NCI-H1417 (cell line): ENCODE results near the gene SP140.
"Not testable (repeated sequence)": the region's sequence is repeated elsewhere in the genome, so short reads cannot be mapped to it uniquely, and the experiment has no call there.

Source experiments
- DNase-seq, 3 experiments: peaks; one replicate each; lab custom pipeline; 2025; lab: John Stamatoyannopoulos, UW

Gene SP140

DNA sequence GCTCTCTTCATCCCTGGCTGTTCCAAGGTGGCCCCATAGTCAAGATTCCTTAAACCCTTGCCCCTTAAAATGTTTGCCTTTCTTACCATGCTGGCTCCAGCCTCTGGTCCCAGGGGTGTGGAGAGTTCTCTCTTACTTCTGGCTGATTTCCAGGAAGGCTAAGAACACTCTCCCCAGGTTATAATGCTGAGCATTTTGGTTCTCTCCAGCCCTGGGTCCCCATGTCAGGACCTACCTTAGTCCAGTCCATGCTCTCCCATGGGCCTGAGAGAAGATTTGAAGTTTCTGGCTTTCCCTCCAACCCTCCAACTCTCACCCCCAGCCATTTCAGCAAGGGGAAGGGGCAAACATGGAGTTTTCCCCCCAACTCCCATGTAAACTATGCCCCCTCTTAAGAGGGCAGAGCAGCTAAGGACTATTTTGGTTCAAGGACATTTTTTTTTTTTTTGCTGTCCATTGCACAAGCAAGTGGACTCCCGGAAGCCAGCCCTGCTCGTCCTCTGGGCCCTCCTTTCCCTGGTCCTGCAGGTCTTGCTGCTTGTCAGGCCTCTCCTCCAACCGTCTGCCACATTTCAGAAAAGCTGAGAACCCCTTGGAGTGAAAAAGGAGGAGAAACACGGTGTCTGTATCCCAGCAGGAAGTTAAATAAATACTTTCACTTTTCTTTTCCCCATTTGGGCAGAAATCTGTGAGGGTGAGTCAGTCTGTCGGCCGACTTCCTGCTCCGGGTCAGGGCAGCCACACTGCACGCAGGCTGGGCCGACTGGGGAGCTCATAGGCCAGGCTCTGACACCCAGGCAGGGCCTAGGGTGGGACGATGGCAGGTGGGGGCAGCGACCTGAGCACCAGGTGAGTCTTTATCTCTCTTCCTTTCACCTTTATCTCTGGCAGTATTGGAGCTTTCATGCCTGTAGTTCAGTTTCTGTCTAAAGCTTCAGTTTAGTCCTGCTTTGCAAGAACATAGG lies 101.2 kb downstream of the SP140 start, which contains the start of gene SP140L:
Gene SP140L (plus strand): TSS at position 741 of the 965 bp plus-strand sequence. CDS start 77 bp downstream, at position 818.
- peak in 2 of 3 experiments; percentile 54 to 71 for DNase-seq

DNA sequence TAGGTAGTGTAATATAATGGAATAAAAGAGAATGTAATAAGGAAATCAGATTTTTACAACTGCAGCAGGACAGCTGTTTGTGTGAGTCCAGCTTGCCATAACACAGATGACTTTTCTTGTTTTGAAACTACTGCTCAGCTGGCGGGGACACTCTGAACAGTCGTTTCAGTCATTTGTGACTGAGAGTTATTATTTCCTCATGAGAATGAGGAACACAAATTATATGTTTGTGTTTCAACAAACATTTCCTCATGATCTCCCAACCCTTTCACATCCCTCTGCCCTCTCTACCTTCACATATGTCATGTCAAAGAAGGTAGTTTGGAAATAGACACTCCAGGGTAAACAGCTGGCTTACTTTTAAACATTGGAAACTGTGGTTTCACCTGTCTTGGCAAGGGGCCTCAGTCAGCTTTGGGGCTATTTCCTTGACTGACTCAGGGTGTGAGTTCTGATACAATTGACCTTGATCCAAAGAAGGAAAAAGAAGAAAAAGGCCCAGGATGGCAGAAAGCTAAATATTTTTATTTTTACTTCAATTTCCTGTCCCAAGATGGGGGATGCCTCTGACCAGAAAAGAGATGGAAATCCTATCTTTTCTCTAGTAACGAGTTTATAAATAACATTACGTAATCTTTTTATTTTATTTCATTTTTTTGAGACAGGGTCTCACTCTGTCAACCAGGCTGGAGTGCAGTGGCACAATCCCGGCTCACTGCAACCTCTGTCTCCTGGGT lies 102.0 kb downstream of the SP140 start:
- peak in 2 of 3 experiments; percentile 54 to 73 for DNase-seq

DNA sequence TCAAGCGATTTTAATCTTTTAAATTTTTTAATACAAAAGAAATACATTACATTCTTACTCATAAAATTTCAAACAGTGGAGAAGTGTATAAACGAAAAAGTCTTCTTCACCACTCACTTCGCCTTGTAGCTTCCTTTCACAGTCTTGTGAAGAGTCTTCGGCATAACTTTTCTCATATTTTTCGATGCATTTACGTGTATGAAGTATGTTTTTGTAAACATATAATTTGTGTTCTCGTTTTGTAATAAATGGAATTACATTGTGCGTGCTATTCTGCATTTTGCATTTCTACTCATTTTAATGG lies 102.6 kb downstream of the SP140 start:
- DNase-seq, result no peak

DNA sequence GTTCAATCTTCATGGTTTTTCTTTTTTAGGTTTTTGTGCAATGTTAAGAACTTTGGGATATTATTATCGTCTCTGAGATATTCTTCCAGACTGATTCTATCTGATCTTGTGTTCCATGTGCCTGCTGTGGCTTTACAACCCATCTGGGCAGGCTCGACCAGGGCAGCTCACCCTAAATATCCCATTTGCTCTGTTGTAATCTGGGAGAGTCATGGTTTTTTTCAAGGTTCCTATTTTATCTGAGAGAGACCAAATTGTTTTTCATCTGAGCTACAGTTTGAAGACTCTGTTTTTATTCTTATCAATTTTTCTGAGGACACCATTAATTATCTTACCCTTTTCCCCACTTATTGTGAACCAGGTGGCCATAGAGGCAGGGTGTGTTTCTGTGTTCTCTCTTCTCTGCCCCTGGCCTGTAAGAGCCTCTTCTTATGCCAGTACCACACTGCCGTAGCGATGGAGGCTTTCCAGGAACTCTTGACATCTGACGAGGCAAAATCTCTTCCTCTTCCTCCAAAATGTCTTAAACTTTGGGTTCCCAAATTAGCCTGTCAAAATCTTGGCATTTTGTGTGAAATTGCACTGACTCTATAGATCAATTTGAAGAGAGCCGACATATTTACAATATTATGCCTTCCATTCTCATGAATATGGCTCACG lies 104.5 kb downstream of the SP140 start:
- no peak for DNase-seq

DNA sequence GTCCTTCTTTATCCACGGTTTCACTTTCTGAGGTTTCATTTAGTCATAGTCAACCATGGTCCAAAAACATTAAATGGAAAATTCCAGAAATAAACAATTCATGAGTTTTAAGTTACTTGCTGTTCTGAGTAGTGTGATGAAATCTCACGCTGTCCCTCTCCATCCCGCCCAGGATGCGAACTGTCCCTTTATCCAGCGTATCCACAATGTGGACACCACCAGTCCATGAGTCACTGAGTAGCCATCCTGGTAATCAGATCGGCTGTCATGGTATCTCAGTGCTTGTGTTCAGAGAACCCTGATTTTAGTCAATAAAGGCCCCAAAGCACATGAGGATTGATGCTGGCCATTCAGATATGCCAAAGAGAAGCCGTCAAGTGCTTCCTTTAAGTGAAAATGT lies 105.2 kb downstream of the SP140 start:
- DNase-seq, result no peak

DNA sequence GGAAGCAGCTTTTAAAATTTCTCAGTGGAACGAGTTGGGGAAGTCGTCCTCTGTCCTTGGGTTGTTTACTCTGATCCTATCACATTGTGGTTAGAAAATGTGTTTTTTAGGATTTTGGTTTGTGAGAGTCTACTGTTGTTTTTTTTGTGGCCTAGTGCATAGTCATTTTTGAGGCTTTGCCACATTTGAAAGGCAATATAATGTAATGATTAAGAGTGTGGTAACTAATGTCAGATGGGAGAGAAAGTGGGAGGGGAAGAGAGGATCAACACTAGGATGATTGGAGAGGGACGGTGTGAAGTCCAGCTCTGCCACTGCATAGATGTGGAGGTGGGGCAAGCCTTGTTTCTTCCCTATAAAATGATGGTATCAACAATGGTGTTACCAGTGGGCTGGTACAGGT lies 109.9 kb downstream of the SP140 start:
- no peak for DNase-seq

DNA sequence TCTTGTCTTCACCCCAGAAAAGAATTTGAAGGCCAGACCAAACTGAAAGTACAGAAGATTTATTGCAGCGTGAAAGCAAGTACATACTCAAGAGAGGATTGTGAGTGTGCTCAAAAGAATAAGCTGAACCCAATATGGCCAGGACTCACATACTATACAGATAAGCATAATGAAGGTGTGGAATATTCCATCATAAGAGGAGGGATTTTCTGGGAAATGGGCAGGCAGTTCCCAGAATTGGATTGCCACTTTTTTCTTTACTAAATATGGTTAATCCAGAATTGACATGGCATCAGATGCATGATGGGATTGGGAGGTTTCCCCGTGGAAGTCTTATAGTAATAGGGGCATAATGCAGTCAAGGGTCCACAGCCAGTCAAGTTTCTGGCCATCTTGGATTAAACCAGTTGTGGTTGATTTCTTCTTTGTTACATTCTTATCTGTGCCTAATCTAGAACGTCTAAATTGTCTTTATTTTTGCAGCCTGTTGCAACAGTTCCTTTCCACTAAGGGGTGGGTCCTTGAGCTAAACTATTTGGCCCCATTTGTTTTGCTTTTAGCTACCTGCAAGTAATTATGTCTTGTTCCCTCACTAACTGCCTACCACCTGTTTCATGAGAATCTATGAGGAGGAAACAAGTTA lies 110.4 kb downstream of the SP140 start:
- DNase-seq, result no peak

DNA sequence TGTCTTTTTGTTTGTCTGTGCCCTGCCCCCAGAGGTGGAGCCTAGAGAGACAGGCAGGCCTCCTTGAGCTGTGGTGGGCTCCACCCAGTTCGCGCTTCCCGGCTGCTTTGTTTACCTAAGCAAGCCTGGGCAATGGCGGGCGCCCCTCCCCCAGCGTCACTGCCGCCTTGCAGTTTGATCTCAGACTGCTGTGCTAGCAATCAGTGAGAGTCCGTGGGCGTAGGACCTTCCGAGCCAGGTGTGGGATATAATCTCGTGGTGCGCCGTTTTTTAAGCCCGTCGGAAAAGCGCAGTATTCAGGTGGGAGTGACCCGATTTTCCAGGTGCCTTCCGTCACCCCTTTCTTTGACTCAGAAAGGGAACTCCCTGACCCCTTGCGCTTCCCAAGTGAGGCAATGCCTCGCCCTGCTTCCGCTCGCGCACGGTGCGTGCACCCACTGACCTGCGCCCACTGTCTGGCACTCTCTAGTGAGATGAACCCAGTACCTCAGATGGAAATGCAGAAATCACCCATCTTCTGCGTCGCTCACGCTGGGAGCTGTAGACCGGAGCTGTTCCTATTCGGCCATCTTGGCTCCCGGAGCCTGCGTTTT lies 116.5 kb downstream of the SP140 start:
- not testable (repeated sequence) for DNase-seq

DNA sequence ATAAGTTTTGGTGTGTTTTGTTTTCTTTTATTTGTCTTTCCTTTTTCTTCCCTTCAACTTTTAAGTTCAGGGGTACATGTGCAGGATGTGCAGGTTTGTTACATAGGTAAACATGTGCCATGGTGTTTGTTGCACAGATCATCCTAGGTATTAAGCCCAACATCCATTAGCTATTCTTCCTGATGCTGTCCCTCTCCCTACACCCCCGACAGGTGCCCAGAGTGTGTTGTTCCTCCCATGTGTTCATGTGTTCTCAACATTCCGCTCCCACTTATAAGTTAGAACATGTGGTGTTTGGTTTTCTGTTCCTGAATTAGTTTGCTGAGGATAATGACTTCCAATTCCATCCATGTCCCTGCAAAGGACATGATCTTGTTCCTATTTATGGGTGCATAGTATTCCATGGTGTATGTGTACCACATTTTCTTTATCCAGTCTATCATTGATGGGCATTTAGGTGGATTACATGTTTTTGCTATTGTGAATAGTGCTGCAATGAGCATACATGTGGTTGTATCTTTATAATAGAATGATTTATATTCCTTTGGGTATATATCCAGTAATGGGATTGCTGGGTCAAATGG lies 117.6 kb downstream of the SP140 start:
- DNase-seq, result not testable (repeated sequence)

DNA sequence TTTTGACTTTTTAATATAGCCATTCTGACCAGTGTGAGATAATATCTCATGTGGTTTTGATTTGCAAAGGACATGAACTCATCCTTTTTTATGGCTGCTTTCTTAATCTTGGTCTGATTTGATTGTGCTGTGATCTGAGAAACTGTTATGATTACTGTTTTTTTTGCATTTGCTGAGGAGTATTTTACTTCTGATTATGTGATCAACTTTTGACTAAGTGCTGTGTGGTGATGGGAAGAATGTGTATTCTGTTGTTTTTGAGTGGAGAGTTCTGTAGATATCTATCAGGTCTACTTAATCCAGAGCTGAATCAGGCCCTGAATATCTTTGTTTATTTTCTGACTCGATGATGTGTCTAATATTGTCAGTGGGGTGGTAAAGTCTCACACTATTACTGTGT lies 118.2 kb downstream of the SP140 start:
- no peak for DNase-seq

DNA sequence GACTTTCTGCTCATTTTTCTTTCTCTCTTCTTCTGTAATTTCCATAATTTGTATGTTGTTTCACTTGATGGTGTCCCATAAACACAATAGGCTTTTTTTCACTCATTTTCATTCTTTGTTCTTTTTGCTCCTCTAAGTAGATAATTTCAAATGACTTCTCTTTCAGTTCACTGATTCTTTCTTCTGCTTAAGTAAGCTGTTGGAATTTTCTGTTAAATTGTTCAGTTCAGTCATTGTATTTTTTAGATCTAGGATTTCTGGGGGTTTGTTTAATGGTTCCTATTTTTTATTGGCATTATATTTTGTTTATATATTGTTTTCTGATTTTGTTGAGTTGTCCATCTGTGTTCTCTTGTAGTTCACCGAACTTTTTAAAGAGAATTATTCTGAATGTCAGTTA lies 120.9 kb downstream of the SP140 start:
- DNase-seq, result no peak

DNA sequence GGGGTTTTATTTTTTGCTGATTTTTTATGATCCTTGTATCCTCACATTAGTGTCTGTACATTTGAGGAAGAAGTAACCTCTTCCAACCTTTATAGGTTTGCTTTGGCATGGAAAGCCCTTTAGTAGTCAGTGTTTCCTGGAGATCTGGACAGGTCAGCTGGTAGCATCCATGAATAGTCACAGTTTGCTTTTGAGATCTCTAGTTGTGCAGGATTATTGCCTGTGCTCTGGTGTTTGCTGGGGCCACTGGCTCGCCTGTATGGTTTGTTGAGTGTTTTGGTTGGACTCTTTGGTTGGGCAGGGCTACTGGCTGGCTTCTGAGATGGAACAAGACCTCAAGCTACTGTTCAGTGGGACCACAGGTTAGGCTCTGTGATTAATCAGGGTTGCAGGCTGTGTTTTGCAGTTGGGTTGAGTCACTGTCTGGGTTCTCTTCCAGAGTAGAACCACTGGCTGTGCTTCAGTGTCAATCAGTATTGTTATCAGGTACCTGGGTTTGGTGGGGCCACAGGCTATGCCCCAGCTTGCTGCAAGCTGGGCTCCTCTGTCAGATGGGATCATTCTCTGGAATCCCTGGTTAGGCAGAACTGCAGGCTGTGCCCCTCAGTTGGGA lies 121.5 kb downstream of the SP140 start:
- DNase-seq, result no peak

DNA sequence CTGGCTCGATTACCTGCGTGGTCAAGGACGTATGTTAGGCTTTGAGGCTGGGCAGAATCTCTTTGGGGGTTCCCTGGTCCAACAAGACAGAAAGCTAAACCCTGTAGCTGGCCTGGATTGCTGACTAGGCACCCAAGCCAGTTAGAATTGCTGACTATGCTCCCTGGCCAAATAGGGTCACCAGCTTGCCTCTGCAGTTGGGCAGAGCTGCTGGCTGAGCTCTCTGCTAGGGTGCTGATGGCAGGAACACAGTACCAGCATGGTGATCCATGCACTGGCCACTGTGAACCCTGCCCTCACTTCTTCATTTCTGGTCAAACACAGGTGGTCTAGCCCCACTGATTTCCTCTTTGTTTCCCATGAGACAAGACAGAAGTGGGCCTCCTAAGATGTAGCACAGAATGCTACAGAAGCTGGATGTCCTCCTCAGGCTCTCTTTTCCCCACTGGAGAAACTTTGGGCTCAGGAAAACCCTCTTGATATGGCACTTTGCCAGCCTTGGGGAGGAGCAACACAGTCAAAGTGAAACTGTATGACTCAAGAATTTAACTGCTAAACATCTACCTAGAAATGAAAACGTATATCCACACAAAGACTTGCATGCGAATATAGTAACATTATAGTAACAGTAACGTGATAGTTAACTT lies 122.2 kb downstream of the SP140 start:
- DNase-seq, result no peak

DNA sequence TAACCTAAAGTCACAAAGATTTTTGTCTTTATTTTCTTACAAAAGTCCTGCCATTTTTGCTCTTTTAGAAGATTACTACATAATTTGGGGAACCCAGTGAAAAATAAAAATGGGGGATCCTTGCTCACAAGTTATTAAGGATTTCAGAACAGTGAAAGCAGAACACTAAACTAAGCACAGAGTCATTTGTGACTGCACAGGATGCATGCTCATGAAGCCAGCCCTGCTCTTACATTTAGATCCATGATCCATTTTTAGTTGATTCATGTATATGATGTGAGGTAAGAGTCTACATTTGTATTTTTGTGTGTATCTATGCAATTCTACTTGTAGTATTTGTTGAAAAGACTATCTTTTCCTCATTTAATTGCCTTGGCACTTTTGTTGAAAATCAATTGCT lies 123.3 kb downstream of the SP140 start:
- no peak for DNase-seq

DNA sequence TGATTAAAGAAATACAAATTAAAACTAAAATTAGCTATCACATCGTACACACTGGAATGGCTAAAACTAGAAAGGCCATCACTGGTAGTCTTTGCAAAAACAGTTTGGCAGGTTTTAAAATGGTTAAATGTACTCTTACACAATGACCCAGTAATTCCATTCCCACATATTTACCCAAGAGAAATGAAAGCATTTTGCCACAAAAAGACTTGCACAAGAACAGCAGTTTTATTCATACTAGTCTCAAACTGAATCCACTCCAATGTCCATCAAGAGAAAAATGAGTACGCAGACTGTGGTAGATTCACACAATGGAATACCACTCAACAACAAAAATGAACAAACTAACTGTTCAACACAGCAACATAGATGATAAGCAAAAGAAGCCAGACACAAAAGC lies 130.5 kb downstream of the SP140 start:
- no peak for DNase-seq

DNA sequence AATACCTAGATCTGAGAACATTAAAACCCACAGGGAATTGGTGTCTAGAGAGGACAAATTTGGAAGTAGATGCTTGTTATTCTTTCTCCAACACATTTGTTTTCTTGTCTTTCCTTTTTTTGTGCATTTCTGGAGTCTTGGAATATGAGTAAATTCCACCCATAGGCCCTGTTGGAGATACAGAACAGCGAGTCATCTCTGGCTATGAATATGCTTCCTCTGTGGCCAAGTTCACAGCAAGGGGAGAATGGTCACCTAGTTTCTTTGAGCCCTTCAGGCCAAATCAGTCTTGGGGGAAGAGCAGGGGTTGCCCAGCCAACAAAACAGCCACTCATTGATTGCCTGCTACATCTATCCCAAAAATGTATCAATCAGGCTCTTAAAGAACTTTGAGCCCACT lies 132.8 kb downstream of the SP140 start:
- DNase-seq, result no peak

DNA sequence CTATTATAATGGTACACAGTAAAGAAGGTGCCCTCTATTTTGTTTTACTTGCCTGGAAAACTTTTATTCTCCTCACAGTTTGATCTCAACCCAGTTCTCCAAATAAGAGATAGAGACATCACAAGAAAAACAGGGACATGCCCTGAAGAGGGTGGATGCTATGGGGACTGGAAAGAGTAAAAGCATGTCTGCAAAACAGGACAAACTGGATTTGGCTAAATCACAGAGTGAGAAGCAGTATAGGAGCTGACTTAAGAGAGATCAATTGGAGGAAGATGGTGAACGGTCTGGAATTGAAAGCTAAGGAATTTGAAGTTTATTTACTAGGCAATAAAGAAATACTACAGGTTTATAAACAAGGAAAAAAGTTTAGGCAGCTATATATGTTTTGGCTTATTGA lies 134.5 kb downstream of the SP140 start:
- no peak for DNase-seq

DNA sequence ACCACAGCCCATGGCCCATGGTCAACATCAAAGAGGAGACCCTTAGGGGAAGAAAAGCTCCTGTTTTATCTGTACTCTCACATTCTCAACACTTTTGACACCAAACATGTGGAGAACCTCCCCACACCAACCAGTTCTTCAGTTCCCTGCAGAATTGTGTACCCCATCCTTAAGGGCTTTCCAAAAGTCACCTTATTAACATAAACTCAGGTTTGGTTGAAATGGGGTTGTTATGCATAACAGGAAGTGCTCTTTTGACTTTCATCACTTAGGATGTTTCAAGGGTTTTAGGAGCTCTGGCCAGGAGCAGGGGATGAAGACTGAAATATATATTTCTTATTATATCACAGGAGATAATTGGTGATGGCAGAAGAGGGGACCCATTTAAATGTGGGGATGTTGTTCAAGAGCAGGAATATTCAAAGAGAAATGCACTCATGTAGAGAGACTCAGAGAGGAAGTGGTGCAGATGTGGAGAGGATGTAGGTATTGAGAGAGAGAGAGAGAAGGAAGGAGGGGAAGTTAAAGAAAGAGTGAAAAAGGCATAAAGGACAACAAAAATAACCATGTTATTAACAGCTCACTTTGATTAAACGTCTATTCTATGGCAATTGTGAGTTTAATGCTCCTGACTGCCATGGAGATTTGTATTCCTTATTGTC lies 136.6 kb downstream of the SP140 start:
- DNase-seq, result no peak
